KOPT-K1 (cell line): ENCODE results near the gene DNMT3L.

Source experiments
- H3K27ac ChIP-seq: fragments of 200-600 bp; sonication (generic); 2 replicates; pipeline ENCODE4 v1.5.1; 2016; ENCODE audit warnings: antibody characterized with exemption, mild to moderate bottlenecking, low read depth, low read length; ENCODE audit not compliant: poor library complexity, severe bottlenecking
- H3K36me3 ChIP-seq: fragments of 200-600 bp; sonication (generic); 2 replicates; pipeline ENCODE4 v1.5.1; 2017; ENCODE audit warnings: antibody characterized with exemption, mild to moderate bottlenecking, low read length, moderate library complexity; ENCODE audit not compliant: insufficient read depth
- H3K9me3 ChIP-seq: fragments of 200-600 bp; sonication (generic); 2 replicates; pipeline ENCODE4 v1.5.1; 2017; ENCODE audit warnings: antibody characterized with exemption, low read length, mild to moderate bottlenecking; ENCODE audit not compliant: insufficient read depth, poor library complexity, severe bottlenecking

DNMT3L gene

DNA sequence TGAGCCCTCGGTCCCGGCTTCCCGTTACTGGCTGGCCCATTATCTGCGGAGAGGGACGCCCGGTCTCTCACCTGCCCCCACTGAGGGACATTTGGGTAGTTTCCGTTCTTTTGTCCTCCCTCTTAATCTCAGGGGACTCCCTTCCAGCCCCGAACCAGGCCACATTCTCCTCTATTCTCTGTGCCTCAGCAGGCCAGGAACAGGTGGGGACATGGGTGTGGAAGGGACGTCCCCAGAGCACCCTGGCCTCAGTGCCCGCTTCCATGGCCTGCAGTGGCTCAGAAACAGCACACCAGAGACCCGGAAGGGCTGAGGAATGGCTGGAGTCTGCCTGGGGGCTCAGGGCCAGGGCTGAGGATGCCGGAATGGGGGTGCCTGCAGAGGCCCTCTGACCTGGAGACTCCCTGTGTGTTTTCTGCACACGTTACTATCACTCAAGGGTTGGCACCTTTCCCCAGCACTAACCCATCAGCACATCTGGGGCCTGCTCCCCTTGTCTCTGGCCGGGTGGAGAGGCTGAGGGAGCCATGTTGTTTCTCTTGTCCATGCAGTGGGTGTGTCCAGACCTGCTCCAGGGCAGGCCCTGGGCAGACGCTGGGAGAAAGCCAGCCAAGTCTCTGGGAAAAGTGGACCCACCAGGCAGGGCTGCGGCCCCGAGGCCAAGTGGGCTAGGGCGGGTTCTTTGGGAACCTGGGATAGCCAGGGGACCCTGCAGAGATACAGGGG is 10.0 kb upstream of the DNMT3L start:
- no peaks in the 10 kb centered on the region for H3K9me3 ChIP-seq
- no peaks in the 10 kb centered on the region for H3K36me3 ChIP-seq
- H3K27ac ChIP-seq = no peak overlapping the region

DNA sequence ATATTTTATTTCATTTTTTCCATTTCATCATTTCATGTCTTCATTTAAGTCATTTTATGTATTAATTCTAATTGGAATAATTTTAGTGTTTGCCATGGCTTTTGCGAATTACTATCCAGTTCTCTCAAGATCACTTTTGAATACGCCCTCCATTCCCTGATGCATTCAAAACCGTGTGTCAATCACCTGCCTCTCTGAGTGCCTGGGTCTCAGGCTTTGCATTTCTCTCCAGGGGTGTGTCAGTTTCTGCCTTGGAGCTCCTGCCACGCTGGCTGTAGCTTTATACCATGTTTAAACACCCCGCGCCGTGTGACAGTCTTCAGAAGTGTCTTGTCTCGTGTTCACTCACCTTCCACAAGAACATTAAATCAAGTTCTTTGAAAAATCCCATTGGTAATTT is 7.4 kb upstream of the DNMT3L start:
- Histone ChIP-seq H3K27ac (no peak overlapping the region), H3K9me3 (no peaks in the 10 kb centered on the region), H3K36me3 (no peaks in the 10 kb centered on the region)

DNA sequence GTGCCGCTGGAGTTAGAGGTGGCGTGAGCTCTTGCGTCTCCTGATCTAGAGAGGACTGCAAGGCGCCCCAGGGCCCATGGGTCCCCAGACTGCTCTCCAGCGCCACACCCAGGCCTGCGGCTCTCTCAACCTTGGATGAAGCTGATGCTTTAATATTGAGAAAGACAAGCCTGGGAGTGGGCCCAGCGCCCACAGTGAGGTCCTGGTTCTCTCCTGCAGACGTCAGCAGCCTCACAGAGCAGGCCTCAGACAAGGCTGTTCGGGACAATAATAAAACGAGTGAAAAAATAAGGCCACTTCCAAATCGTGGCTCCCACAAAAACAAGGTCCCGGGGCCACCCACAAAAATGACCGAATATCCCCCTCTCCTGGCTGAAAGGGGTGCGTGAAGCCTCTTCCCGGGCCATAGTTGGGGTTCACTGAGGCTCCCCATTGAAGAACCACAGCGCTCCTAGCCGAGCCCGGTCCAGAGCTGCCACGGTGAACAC is 6.0 kb upstream of the DNMT3L start:
- Histone ChIP-seq H3K27ac (no peak overlapping the region), H3K36me3 (no peaks in the 10 kb centered on the region), H3K9me3 (no peaks in the 10 kb centered on the region)

DNA sequence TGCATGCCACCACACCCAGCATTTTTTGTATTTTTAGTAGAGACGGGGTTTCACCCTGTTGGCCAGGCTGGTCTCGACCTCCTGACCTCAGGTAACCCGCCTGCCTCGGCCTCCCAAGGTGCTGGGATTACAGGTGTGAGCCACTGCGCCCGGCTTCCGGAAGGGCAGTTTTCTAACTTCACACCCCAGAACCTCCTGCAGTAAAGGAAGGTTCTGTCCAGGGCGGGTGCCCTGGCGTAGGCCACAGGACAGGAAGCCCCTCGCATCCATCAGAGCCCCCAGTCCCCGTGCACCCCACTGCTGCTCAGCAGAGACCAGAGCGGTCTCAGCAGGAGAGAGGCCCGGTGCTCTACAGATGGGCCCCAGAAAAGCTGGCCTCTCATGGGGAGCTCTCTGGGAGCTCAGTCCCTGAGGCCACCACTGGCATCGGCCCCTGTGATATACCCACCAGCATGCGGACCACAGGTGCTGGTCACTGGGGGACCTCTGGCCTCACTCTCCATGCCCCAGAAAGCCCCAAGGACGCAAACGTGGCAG is 4.1 kb upstream of the DNMT3L start:
- Histone ChIP-seq H3K27ac (no peak overlapping the region), H3K9me3 (no peaks in the 10 kb centered on the region), H3K36me3 (no peaks in the 10 kb centered on the region)

DNA sequence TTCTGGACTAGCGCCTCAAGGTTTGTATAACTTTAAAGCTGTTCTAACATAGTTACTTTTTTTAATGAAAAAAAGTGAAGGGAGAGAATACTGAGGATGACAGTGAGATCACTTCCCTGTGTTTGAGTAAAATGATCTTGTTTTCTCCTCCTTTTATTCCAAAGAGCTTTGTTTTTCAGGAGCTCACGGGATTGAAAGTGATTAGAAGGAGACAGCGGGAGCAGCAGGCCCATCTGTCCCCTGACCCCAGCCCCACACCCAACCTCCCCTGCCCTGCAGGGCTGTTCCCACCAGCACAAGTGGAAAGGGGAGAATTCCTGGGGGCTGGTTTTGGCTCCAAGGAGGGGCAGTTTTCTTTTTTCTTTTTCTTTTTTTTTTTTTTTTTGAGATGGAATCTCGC is 2.1 kb upstream of the DNMT3L start:
- no peak overlapping the region for H3K27ac ChIP-seq
- H3K36me3 ChIP-seq = no peaks in the 10 kb centered on the region
- no peaks in the 10 kb centered on the region for H3K9me3 ChIP-seq

DNA sequence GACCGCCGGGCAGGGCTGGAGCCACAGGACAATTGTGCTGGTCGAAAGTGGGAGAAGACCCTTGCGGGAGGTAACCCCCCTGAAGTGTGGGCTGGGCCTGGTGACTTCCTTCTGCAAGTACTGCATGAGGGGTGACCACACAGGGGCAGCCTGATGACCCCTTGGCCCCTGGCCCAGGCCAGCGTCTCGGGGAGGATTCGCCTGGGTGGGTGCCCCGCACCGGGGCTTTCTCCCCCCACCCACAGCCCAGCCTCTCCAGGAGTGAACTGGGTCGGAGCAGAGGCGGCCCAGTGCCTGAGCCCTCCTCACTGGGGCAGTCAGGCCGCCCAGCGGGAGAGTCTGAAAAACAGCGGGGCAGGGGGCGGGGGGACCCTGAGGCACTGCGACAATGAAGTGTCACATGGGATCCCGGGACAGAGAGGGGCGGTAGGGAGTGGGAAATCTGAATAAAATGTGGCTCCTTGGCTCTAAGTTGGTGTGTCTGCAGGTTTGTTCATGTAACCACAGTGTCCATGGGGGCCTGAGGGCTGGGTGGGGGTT is 1.6 kb upstream of the DNMT3L start:
- H3K36me3 ChIP-seq = no peaks in the 10 kb centered on the region
- no peaks in the 10 kb centered on the region for H3K9me3 ChIP-seq
- no peak overlapping the region for H3K27ac ChIP-seq

DNA sequence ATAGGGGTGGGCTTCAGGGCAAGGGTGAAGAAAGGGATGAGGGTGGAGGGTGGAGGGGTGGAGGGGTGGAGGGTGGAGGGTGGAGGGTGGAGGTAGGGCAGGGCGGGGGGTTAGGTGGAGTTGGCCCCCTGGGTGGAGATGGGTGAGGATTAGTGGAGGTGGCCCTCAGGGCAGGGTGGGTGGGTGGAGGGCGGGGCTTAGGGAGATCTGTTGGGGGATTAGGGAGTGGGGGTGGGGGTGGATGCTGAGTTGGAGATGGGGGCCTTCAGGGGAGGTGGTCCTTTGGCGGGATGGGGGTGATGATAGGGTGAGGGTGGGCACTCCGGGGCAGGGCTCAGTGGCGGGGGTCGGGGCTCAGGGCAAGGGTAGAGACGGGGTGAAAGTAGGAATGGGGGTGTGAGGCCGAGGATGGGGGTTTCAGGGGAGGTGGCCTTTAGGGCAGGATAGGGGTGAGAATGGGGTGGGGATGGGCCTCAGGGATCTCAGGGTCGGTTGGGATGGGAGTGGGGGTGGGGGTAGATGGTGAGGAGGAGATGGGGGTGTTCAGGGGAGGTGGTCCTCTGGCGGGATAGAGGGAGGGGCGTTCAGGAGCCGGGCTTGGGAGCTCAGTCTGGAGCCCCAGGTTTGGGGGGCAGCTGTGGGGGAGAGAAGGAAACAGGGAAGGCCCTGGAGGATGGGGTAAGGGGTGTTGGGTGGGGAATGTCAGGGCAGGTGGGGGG is 800 bp upstream of the DNMT3L start:
- H3K27ac ChIP-seq = no peak overlapping the region
- no peaks in the 10 kb centered on the region for H3K36me3 ChIP-seq
- no peaks in the 10 kb centered on the region for H3K9me3 ChIP-seq

DNA sequence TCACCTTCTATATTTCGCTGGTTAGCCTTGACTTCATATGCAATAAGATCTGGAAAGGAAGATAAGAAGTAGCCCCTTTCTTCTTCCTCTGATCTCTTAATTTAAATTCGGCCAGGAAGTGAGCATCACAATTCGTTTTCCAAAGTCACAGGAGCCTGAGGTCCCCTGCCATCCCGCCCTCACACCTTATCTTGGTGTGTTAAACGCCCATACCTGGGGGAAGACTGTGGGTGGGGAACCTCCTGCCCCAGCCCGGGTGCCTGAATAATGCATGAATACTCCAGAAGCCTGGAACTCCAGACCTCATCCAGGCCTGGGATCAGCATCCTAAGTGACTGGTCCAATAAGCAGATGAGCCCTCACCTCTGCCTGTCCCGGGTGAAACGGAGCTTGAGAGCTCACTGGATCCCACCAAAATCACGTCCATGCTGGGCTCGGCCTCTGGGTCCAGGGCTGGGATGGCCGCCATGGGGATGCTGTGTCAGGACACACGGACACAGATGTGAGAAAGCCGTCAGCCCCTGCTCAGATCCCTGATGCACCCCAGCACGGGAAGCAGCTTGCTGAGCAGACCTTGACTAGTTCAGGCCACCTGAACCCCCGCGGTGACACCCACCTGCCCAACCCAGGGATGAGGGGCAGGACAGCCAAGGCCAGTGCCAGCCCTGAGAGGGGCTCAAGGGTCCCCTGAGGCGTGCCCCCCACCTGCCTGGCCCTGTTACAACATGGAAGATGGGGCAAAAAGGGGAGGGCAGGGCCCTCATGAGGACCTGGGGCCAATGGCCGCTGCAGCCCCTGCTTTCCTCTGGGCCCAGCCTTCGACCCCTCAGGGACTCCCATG is 686 bp downstream of the DNMT3L start:
- Histone ChIP-seq H3K36me3 (no peaks in the 10 kb centered on the region), H3K27ac (no peak overlapping the region), H3K9me3 (no peaks in the 10 kb centered on the region)

DNA sequence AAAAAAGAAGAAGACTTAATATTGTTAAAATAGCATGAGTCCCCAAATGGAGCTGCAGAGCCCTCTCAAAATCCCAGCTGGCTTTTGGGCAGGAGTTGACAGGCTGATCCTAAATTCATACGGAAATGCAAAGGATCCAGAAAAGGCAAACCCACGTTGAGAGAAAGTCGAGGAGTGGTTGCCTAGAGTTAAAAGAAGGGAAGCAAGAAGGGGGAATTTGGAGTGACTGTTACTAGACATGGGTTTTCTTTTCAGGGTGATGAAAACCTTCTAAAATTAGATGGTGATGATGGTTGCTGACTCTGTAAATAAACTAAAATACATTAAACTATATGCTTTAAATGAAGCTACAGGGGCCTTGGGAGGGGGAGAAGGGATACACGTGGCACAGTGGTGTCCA is 1.6 kb downstream of the DNMT3L start:
- no peaks in the 10 kb centered on the region for H3K36me3 ChIP-seq
- no peak overlapping the region for H3K27ac ChIP-seq
- H3K9me3 ChIP-seq = no peaks in the 10 kb centered on the region

DNA sequence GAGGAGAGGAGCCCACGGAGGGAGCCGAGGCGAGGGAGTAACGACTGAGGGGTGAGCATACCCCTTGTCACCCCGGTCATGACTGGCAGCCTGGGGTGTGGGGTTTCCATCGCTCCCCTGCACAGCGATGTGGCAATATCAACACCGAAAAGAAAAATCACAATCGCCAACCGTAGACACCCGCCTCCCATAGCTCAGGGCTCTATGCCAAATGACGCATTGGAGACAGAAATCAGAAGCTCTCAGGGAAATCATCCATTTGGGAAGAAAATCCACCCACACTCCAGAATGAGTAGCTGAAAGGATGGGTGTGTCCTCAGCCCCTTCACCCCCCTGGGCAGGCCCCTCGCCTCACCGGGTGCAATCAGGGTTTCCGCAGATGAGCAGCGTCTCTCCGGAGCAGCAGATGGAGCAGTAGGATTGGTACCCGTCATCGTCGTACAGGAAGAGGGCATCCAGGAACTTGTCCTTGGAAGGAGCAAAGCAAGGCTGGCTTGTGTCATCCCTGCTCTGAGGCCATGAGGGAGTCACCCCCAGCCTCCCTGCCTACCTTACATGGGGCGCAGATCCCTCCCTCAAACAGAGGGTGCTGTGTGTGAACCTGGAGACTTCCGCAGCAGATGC is 2.5 kb downstream of the DNMT3L start:
- Histone ChIP-seq H3K36me3 (no peaks in the 10 kb centered on the region), H3K9me3 (no peaks in the 10 kb centered on the region)

DNA sequence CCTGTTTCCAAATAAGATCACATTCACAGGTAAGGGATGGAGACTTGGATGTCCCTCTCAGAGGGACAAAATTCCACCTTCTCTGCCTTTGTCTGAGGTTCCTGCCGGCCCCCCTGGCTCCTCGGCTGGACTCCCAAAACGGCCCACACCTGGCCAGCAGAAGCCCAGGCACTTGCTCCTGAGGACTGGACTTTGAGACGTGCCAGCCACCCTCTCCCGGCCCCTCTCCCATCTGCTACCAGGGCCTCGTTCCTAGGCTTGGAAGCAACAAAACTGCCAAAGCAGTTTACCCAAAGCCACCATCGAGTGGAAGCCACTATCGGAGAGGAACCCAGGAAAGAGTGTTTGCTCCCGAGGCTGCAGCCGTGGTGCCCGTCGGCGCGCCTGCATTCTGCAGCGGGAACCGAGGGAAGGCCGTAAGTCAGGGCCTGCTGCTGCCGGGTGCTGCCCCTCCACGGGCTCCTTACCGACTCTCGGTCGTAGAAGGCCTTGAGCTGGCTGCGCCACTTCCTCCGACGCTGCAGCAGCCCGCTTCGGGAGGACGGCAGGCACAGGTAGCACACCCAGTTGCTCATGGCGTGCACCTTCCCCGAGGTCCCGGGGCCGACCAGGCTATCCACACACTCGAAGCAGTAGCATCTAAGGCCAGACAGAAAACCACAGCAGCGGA is 3.5 kb downstream of the DNMT3L start:
- no peak overlapping the region for H3K27ac ChIP-seq
- H3K9me3 ChIP-seq = no peaks in the 10 kb centered on the region
- no peaks in the 10 kb centered on the region for H3K36me3 ChIP-seq

More for the DNA sequence above, 2.5 kb downstream of the DNMT3L start:
- no peak overlapping the region for H3K27ac ChIP-seq

DNA sequence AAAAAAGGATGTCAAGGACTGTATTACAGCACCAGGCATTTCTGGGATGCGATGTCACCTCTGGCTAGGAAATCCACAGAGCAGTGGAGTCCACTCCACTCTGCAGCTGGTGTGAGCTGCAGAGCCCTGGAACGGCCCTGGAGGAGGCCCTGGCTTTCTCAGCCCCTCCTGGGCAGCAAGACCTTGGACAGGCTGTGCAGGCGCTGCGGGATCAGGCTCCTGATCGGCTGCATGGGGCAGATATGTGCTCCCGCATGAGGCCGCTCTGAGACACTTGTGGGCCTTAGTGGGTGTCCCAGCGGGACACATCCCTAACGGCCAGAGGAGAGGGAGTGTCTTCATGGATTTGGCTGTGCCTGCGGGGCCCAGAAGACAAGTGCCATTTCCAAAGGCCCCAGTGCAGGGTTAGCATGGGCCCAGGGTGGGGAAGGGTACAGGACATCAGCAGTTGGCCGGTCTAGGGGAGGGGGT is 6.2 kb downstream of the DNMT3L start:
- Histone ChIP-seq H3K9me3 (no peaks in the 10 kb centered on the region), H3K27ac (no peak overlapping the region), H3K36me3 (no peaks in the 10 kb centered on the region)

DNA sequence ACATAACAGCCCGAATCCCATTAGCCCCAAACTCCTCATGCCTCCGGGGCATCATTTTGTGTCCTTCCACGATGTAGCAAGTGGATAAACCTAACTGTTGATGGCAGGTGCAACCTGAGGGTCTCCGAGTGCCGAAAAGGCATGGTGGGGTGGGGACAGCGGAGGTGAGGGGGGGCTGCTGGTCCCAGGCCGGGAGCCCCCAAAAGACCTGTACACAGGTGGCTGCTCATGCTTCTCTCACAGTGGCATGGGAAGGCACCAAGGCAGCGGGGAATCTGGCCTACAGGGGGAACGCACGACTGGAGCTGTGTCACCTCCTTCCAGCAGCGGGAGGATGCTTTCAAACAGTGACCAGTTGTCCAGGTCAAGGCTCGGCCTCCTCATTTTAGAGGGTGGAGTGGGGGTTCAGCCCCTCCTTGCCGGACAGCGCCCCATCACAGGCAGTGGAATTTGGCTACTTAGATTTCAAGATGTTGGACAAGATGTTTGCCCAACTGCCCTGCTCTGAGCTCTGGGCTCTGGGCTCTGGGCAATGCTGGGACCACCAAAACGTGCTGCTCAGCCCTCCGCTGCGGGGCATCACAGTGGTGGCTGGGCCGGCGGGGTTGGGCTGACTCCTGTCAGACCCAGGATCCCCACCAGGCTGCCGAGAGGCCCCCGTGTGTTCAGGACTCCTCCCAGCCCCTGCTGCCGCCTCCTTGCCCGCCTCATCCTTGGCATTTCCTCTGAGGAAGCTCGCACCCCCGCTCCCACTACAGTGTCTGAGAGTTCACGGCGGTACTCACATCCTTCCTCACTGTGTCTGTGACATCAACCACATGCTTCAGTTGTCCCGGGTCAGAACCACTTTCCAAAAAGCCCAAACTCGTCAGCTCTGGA is 7.6 kb downstream of the DNMT3L start:
- Histone ChIP-seq H3K9me3 (no peaks in the 10 kb centered on the region), H3K36me3 (no peaks in the 10 kb centered on the region), H3K27ac (no peak overlapping the region)
